B cell (primary cell): ENCODE measurements around the gene EML6. TPM values are rescaled to one million over a fixed set of nuclear protein-coding genes. Genes with fewer than 3 reads are reported as not detected.

ENCODE experiments used
- ATAC-seq: fragments of 200-7000 bp; cut with Tn5 transposase; one replicate; pipeline ENCODE4 v1.10.0; 2021; ENCODE audit warnings: low read depth, mild to moderate bottlenecking, moderate number of reproducible peaks, moderate library complexity
- CTCF ChIA-PET: fragments of 350-600 bp; sonication (Branson Sonifier 250); formaldehyde crosslinking; loops from one replicate; lab custom pipeline; 2021; ENCODE audit warnings: antibody characterized with exemption, inconsistent platforms; lab: Charles Lee
- POLR2A ChIA-PET: fragments of 350-600 bp; sonication (Branson Sonifier 250); formaldehyde crosslinking; loops from one replicate; lab custom pipeline; 2021; ENCODE audit warnings: antibody characterized with exemption; lab: Charles Lee
- DNase-seq: peaks from one replicate; pipeline ENCODE4 v3.0.0; 2013
- H2AFZ ChIP-seq: 2 replicates; pipeline ENCODE4 v1.6.1; 2012; ENCODE audit warnings: mild to moderate bottlenecking, low read depth, low read length; ENCODE audit not compliant: insufficient read depth, poor library complexity, severe bottlenecking
- H3K27ac ChIP-seq, 2 donors: 1 replicate in 1 of 2; 2 replicates in 1 of 2; pipeline ENCODE4 v1.5.1; 2012 to 2013; ENCODE audit warnings: low read length in 2 of 2, mild to moderate bottlenecking in 2 of 2, moderate library complexity in 1 of 2
- H3K27me3 ChIP-seq, 4 experiments: fragments of 200-600 bp in 1 of 4; sonication (generic) in 1 of 4; replicated peaks in 1 of 4; 1 replicate in 2 of 4; 2 replicates in 2 of 4; pipeline versions ENCODE4 v1.6.1 to v1.7.0; 2013 to 2016; ENCODE audit warnings: low read length in 3 of 4, mild to moderate bottlenecking in 2 of 4, mixed read lengths in 1 of 4, moderate library complexity in 1 of 4; ENCODE audit not compliant: insufficient read depth in 4 of 4, control insufficient read depth in 3 of 4; ENCODE audit errors: control extremely low read depth in 1 of 4
- H3K36me3 ChIP-seq, 2 experiments: replicated peaks in 1 of 2; 1 replicate in 1 of 2; 2 replicates in 1 of 2; pipeline versions ENCODE4 v1.6.1 to v1.7.1; 2013; ENCODE audit warnings: low read length in 1 of 2; ENCODE audit not compliant: insufficient read depth in 2 of 2, control insufficient read depth in 1 of 2; ENCODE audit errors: control extremely low read depth in 1 of 2, extremely low read depth in 1 of 2
- H3K4me1 ChIP-seq, 2 donors: fragments of 200-600 bp in 1 of 2; sonication (generic) in 1 of 2; 1 replicate in 1 of 2; 2 replicates in 1 of 2; pipeline versions ENCODE4 v1.5.1 to v1.6.1; 2013 to 2017; ENCODE audit warnings: low read length in 2 of 2; ENCODE audit not compliant: control insufficient read depth in 2 of 2, insufficient read depth in 2 of 2
- H3K4me2 ChIP-seq: replicated peaks from 2 replicates; pipeline ENCODE3; 2012; ENCODE audit warnings: mild to moderate bottlenecking, low read depth, low read length; ENCODE audit not compliant: poor library complexity, severe bottlenecking
- H3K4me3 ChIP-seq, 5 experiments: fragments of 200-600 bp in 1 of 5; sonication (generic) in 1 of 5; 1 replicate in 3 of 5; 2 replicates in 2 of 5; pipeline versions ENCODE4 v1.5.1 to v1.7.0; 2011 to 2016; ENCODE audit warnings: low read length in 4 of 5, mild to moderate bottlenecking in 4 of 5, low read depth in 2 of 5, control low read depth in 1 of 5, moderate library complexity in 1 of 5; ENCODE audit not compliant: insufficient read depth in 1 of 5; ENCODE audit errors: control extremely low read depth in 1 of 5, extremely low read depth in 1 of 5
- H3K79me2 ChIP-seq: fragments of 200-600 bp; sonication (generic); one replicate; pipeline ENCODE4 v1.6.0; 2016; ENCODE audit warnings: low read length; ENCODE audit not compliant: control insufficient read depth, insufficient read depth
- H3K9ac ChIP-seq: fragments of 200-600 bp; sonication (generic); 2 replicates; pipeline ENCODE4 v1.6.1; 2017; ENCODE audit warnings: mild to moderate bottlenecking, low read length, moderate library complexity
- H3K9me3 ChIP-seq, 3 donors: one replicate each; pipeline versions ENCODE4 v1.6.1 to v1.7.1; 2013; ENCODE audit warnings: low read length in 2 of 3; ENCODE audit not compliant: control insufficient read depth in 2 of 3, insufficient read depth in 1 of 3; ENCODE audit errors: control extremely low read depth in 1 of 3
- H4K20me1 ChIP-seq: 2 replicates; pipeline ENCODE4 v1.6.0; 2012; ENCODE audit warnings: mild to moderate bottlenecking, low read length; ENCODE audit not compliant: insufficient read depth, control insufficient read depth, poor library complexity, severe bottlenecking
- H3K27ac Mint-ChIP-seq: one replicate; pipeline ENCODE4 v1.8.0; 2021; ENCODE audit warnings: mixed read lengths
- H3K27me3 Mint-ChIP-seq: one replicate; pipeline ENCODE4 v1.8.0; 2021; ENCODE audit warnings: mixed read lengths
- H3K4me1 Mint-ChIP-seq: one replicate; pipeline ENCODE4 v1.8.0; 2021; ENCODE audit warnings: mixed read lengths
- H3K4me3 Mint-ChIP-seq: one replicate; pipeline ENCODE4 v1.8.0; 2021; ENCODE audit warnings: mixed read lengths
- H3K9me3 Mint-ChIP-seq: one replicate; pipeline ENCODE4 v1.8.0; 2022; ENCODE audit warnings: mixed read lengths; ENCODE audit not compliant: insufficient read depth
- CTCF ChIP-seq: fragments of 200-600 bp; IDR thresholded peaks from one replicate; pipeline ENCODE4 v1.8.0; 2022; ENCODE audit warnings: antibody characterized with exemption, mild to moderate bottlenecking
- EZH2 ChIP-seq: IDR thresholded peaks from 2 replicates; pipeline ENCODE4 v1.6.1; 2012; ENCODE audit warnings: borderline replicate concordance, low read depth, mild to moderate bottlenecking, moderate library complexity, low read length; ENCODE audit not compliant: insufficient read depth, poor library complexity, severe bottlenecking
- WGBS: methylation state at CpG from one replicate; pipeline ENCODE4 v1.1.5; 2013; ENCODE audit warnings: missing lambda C conversion rate; ENCODE audit not compliant: insufficient coverage; 5-methylcytosine and 5-hydroxymethylcytosine counted together
- intact Hi-C: fragments of 100-400 bp; cut with micrococcal nuclease; formaldehyde crosslinking; loops from one replicate; pipeline ENCODE4 v1.10.0; 2022
- polyA plus RNA-seq: library from polyadenylated mRNA; depleted of rRNA; stranded (reverse); fragments of >200 nt; gene quantifications from 2 replicates; pipeline ENCODE4 v1.2.3, GENCODE V29; 2012
- total RNA-seq, 2 donors: library from RNA; stranded (reverse); fragments of 120-200 nt in 1 of 2; gene quantifications; 1 replicate in 1 of 2; 2 replicates in 1 of 2; pipeline versions ENCODE4 v1.2.3 to v1.2.4, GENCODE V29; 2013 to 2022

EML6 gene
- total and polyA plus RNA-seq, 2 donors (not counting 1 experiment from before 2014, with no cell fraction given) = 42.5 to 53.7 TPM

- Mint-ChIP-seq H3K4me1 (no peaks in the 10 kb centered on the region), H3K27ac (no peak overlapping the region), H3K9me3 (no peaks in the 10 kb centered on the region), H3K27me3 (no peaks in the 10 kb centered on the region), H3K4me3 (no peak overlapping the region)
- DNase-seq (no peak), ATAC-seq (no peak)
- Histone ChIP-seq H2AFZ (no peak overlapping the region), H3K9me3 (no peaks in the 10 kb centered on the region), H3K4me3 (no peak overlapping the region), H3K4me2 (no peak overlapping the region), H3K27me3 (no peaks in the 10 kb centered on the region), H3K27ac (no peak overlapping the region), H3K9ac (no peak overlapping the region), H3K79me2 (no peaks in the 10 kb centered on the region), H3K4me1 (no peaks in the 10 kb centered on the region), H3K36me3 (no peaks in the 10 kb centered on the region), H4K20me1 (no peaks in the 10 kb centered on the region)
- 89% methylated on average over 4 of the region's 9 CpGs for WGBS
- intact Hi-C loops = no loop called here
- no peak for TF ChIP-seq CTCF
- TF ChIP-seq EZH2 = no peak
- POLR2A ChIA-PET = no interaction called here
- CTCF ChIA-PET = interaction anchor here (0.5 to 4.9 kb wide), 3 partner anchors 20 to 265 kb away, joined by 3 to 54 read pairs (median 6); no protein-coding TSS in a partner anchor
These were observed 177.9 kb downstream of the EML6 start for GRCh38 chr2:54901224-54901986.

DNA sequence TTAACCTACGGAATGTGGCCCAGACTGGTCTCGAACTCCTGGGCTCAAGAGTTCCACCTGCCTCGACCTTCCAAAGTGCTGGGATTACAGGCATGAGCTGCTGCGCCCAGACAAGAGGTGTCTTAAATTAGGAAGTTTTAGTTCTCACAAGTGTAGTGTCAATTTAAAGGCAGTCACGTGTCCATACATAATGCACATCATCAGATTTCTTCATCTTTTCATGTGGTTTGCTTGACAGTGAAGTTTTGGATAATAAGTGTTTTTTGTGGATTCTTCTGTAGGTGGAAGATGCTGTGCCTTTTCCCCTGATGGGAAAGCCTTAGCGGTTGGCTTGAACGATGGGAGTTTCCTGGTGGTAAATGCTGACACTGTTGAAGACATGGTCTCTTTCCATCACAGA lies 179.3 kb downstream of the EML6 start:
- H3K27ac ChIP-seq = no peak overlapping the region
- intact Hi-C loops = no loop called here
- H3K36me3 ChIP-seq = no peaks in the 10 kb centered on the region
- POLR2A ChIA-PET = no interaction called here
- H3K9me3 Mint-ChIP-seq = no peaks in the 10 kb centered on the region
- H3K9ac ChIP-seq = no peak overlapping the region
- no peak overlapping the region for H3K4me3 Mint-ChIP-seq
- no peaks in the 10 kb centered on the region for H3K4me1 Mint-ChIP-seq
- TF ChIP-seq EZH2 (no peak), CTCF (no peak)
- no peaks in the 10 kb centered on the region for H3K27me3 Mint-ChIP-seq
- CTCF ChIA-PET = no interaction called here
- DNase-seq (no peak), ATAC-seq (no peak)
- no peaks in the 10 kb centered on the region for H3K79me2 ChIP-seq
- H3K27me3 ChIP-seq = no peaks in the 10 kb centered on the region
- no peak overlapping the region for H3K4me2 ChIP-seq
- WGBS = 100% methylated on average over 3 of the region's 7 CpGs
- H3K4me1 ChIP-seq = no peaks in the 10 kb centered on the region
- no peak overlapping the region for H3K27ac Mint-ChIP-seq
- H2AFZ ChIP-seq = no peak overlapping the region
- no peaks in the 10 kb centered on the region for H4K20me1 ChIP-seq
- H3K9me3 ChIP-seq = no peaks in the 10 kb centered on the region
- H3K4me3 ChIP-seq = no peak overlapping the region
